Stimulated activated CD4-positive, alpha-beta T cell treated with anti-CD3 and anti-CD28 coated beads, Interleukin-4, amount 100 ng/mL, for 4 hours (primary cell): Measurements from ENCODE around the gene SPATA31D3.
"Not testable (repeated sequence)": the region's sequence is repeated elsewhere in the genome, so short reads cannot be mapped to it uniquely, and the experiment has no call there.

Source experiments
- DNase-seq, 2 experiments: peaks; one replicate each; pipeline ENCODE4 v3.0.0-alpha.2; 2020

Gene SPATA31D3

DNA sequence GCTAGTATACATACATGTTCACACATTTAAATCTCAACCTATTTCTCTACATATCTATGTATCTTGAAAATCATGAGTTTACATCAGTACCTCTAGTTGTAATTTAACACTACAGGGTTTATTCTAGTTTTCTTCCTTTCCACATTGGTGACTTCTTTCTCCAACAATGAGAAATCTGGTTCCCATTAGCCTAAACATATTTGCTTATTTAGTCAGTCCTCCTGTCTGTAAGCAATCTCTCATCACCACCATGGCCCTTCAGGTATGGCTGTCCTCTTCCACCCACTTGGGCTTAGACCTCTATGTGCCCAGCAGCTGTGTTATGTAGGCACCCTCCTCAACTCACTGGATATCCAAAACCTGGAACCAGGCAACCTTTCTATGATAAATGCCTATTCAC is 37.3 kb downstream of the SPATA31D3 start:
- DNase-seq: no peak

DNA sequence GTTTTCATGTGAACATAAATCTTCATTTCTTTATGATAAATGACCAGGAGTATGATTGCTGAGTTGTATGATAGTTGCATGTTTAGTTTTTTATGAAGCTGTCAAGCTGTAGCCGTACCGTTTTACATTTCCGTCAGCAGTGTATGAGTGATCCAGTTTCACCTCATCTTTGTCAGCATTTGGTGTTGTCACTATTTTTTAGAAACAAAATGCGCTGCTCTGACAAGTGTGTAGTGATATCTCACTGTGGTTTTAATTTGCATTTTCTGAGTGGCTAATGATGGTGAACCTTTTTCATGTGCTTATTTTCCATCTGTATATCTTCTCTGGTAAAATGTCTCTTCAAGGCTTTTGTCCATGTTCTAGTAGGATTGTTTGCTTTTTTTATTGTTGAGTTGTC is 38.6 kb downstream of the SPATA31D3 start:
- DNase-seq: no peak

DNA sequence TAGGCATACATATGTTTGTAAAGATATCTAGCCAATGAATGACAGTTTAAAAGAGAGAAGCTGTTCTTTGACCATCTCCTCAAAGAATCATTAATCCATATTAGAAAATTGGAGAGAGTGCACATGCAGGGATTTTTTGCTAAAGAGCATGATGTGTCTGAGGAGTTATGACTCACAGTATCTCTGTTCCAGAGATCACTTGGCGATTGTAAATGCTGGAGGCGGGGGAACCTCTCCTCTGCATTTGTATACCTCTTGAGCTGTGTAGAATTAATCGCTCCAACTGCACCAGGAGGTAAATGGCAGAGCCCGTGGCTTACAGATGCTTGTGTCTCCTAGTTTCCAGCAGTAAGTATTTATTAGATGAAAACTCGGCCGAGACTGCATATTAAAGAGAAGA is 41.6 kb downstream of the SPATA31D3 start:
- no peak for DNase-seq

DNA sequence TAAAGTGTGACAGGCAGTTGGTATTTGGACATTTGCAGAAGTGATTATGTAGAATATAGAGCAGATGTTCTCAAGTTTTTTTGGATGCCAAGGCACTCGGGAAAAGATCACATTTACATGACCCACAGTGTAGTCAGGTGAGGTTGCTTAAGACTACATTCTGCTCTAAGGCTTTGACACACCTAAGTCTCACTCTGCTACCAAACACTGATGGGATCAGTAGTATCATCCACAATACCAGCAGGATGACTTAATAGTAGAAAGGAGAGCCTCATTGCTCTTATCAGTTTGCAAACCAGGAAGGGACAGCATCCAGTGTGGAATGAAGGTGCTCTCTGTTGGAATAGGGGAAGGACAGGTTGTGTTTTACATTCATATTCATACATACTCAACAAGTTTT is 42.8 kb downstream of the SPATA31D3 start:
- DNase-seq: no peak

DNA sequence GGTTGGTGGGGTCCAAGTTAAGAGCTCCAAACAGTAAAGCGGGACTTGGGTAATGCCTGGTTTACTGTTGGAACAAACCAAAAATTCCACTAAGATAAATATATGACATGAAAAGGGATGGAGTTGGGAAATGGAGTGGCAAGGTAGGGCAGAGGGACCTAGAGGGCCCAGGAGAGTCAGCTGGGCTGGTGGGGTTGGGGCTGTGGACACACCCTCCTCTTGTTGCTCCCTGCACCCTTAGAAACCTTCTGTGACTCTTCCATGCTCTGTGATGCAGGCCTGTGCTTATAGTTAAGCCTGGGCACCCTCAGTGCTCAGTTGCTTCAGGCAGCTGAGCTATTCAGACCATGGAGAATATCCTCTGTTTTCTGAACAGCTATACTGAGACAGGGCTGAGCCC is 45.2 kb downstream of the SPATA31D3 start, which contains the start of gene SPATA31D1:
Gene SPATA31D1 (plus strand): TSS at position 301 of the 400 bp plus-strand sequence. CDS start 47 bp downstream, at position 348.
- DNase-seq: not testable (repeated sequence)

DNA sequence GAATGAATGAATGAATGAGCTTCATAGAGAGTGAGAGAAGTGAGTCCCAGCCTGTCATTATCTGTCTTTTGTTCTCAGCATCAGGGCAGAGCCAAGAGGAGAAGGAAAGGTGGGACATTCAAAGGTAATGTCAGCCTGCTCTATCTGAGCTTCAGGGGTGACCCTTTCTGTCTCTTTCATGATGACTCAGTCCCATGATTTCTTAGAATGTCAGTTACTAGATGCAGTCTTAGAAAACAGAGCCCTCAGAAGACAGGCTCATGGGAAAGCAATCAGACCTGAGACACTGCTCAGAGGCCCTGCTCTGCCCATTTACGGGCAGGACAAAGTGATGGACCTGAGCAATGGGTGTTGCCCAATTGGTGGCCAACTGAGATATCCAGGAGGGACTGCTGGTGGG is 46.4 kb downstream of the SPATA31D3 start:
- DNase-seq: no peak

DNA sequence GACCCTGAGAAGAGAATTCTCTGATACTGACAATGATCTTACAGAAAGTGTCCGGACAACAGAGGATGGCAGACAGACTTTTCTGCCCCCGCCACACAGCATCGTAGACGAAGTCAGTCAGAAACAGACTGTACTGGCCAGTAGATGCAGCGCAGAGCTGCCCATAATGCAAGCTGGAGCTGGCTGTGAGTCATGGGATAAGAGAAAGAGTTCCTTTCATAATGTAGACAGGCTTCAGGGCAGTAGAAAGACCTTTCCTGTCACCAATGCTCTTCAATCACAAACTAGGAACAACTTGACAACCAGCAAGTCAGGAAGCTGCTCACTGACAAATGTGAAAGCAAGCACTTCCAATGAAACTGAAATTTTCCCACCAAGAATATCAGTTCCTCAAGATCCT is 50.4 kb downstream of the SPATA31D3 start:
- DNase-seq: no peak
